GM10266 (cell line): ENCODE results near the gene PLEKHG3.

Experiments
- DNase-seq: peaks from one replicate; pipeline ENCODE4 v3.0.0; 2012; ENCODE audit errors: extremely low spot score
- CTCF ChIP-seq: IDR thresholded peaks from 2 replicates; pipeline ENCODE4 v1.5.1; 2012; ENCODE audit warnings: mild to moderate bottlenecking, low read depth; ENCODE audit not compliant: control insufficient read depth, insufficient read depth; ENCODE audit errors: missing control alignments

The PLEKHG3 gene

GRCh38 chr14:64760146-64760755 is 56.0 kb downstream of the PLEKHG3 start:
- DNase-seq: peak; percentile 75
- peak; percentile 66 for TF ChIP-seq CTCF

- no peak for DNase-seq
- TF ChIP-seq CTCF: no peak
Measured at GRCh38 chr14:64760916-64761315, 56.7 kb downstream of the PLEKHG3 start.

- TF ChIP-seq CTCF: no peak
- no peak for DNase-seq
Measured at GRCh38 chr14:64761441-64762043, 57.3 kb downstream of the PLEKHG3 start.

GRCh38 chr14:64762044-64763034 is 58.1 kb downstream of the PLEKHG3 start:
- DNase-seq: no peak

GRCh38 chr14:64763085-64763782 is 59.0 kb downstream of the PLEKHG3 start:
- DNase-seq: no peak
- TF ChIP-seq CTCF: no peak

More at GRCh38 chr14:64762044-64763034, 58.1 kb downstream of the PLEKHG3 start:
- no peak for TF ChIP-seq CTCF

GRCh38 chr14:64763801-64764621 is 59.8 kb downstream of the PLEKHG3 start:
- TF ChIP-seq CTCF: no peak
- no peak for DNase-seq
